GM03348 (cell line): ENCODE measurements around the gene OR4D2.

Source experiments
- DNase-seq: peaks from one replicate; pipeline ENCODE4 v3.0.0; 2012; ENCODE audit warnings: low spot score

Gene OR4D2

GRCh38 chr17:58174871-58175270 lies 8.1 kb downstream of the OR4D2 start:
- DNase-seq: no peak

- no peak for DNase-seq
These were observed 9.4 kb downstream of the OR4D2 start for GRCh38 chr17:58176200-58176599.

GRCh38 chr17:58181796-58182195 lies 15.0 kb downstream of the OR4D2 start:
- no peak for DNase-seq

- no peak for DNase-seq
These were observed 16.7 kb downstream of the OR4D2 start for GRCh38 chr17:58183514-58183913.

- no peak for DNase-seq
These were observed 17.7 kb downstream of the OR4D2 start for GRCh38 chr17:58184308-58184985.

- DNase-seq: no peak
These were observed 18.4 kb downstream of the OR4D2 start for GRCh38 chr17:58184986-58185761.

- DNase-seq: no peak
These were observed 19.8 kb downstream of the OR4D2 start for GRCh38 chr17:58186591-58186990.

GRCh38 chr17:58187063-58187462 lies 20.3 kb downstream of the OR4D2 start:
- DNase-seq: no peak

GRCh38 chr17:58187675-58188074 lies 20.9 kb downstream of the OR4D2 start:
- no peak for DNase-seq

- DNase-seq: peak; percentile 91
These were observed 22.8 kb downstream of the OR4D2 start for GRCh38 chr17:58189436-58190146.

GRCh38 chr17:58191241-58191896 lies 24.6 kb downstream of the OR4D2 start:
- no peak for DNase-seq

- no peak for DNase-seq
These were observed 25.8 kb downstream of the OR4D2 start, which contains the start of gene EPX for GRCh38 chr17:58192612-58193011. TSS of gene EPX (plus strand) at chr17:58192726. CDS start at chr17:58192847, 121 bp downstream.

- no peak for DNase-seq
These were observed 27.0 kb downstream of the OR4D2 start for GRCh38 chr17:58193641-58194255.

- DNase-seq: no peak
These were observed 28.8 kb downstream of the OR4D2 start for GRCh38 chr17:58195518-58196123.

GRCh38 chr17:58196610-58197009 lies 29.8 kb downstream of the OR4D2 start:
- no peak for DNase-seq

GRCh38 chr17:58200024-58200633 lies 33.3 kb downstream of the OR4D2 start:
- peak; percentile 48 for DNase-seq

GRCh38 chr17:58202859-58203258 lies 36.1 kb downstream of the OR4D2 start:
- DNase-seq: no peak

GRCh38 chr17:58204796-58205195 lies 38.0 kb downstream of the OR4D2 start:
- no peak for DNase-seq

- no peak for DNase-seq
These were observed 39.2 kb downstream of the OR4D2 start for GRCh38 chr17:58205936-58206335.

GRCh38 chr17:58207451-58207850 lies 40.7 kb downstream of the OR4D2 start:
- no peak for DNase-seq

- DNase-seq: no peak
These were observed 41.6 kb downstream of the OR4D2 start for GRCh38 chr17:58208344-58208743.
